ENCODE measurements around the gene TINAG. TPM values are rescaled to one million over a fixed set of nuclear protein-coding genes. Genes with fewer than 3 reads are reported as not detected.

Gene TINAG
- total RNA-seq (2014; rRNA removed; shearing (Covaris generic)): not detected in 2 replicates
- total RNA-seq (2022): not detected in 2 replicates
- not detected for Bru-seq, nascent RNA
- not detected for BruChase-seq, experiment 1, labeled RNA remaining after a 6-hour chase
- not detected for BruChase-seq, experiment 2, labeled RNA remaining after a 2-hour chase
- long read RNA-seq: 0 reads

GRCh38 chr6:54308289-54308985, at the start of gene TINAG:
TINAG (plus strand) TSS chr6:54308441; CDS start chr6:54308551, 110 bp downstream.
- no peaks in the 10 kb centered on the region for H3K79me2 ChIP-seq (ENCODE audit: insufficient read depth, low read depth, low read length)
- no peak within 1 kb of the TSS for H3K27ac ChIP-seq (ENCODE audit: low read depth, low read length, poor library complexity, severe bottlenecking)
- no peak within 1 kb of the TSS for H2AFZ ChIP-seq (ENCODE audit: low read length)
- BruUV-seq (replicated peaks): no TSS peak
- H3K4me2 ChIP-seq (ENCODE audit: low read length): no peak within 1 kb of the TSS
- no peak for DNase-seq (ENCODE audit: low spot score)
- no peaks in the 10 kb centered on the region for H3K9me2 ChIP-seq (ENCODE audit: insufficient read depth, low read length)
- H3K9me3 ChIP-seq (ENCODE audit: low read length): no peaks in the 10 kb centered on the region
- intact Hi-C loops (cut with micrococcal nuclease; ENCODE audit: unreplicated experiment): no loop called here
- no peaks in the 10 kb centered on the region for H3K36me3 ChIP-seq (ENCODE audit: insufficient read depth, low read length)
- POLR2A ChIA-PET: no interaction called here
- CTCF ChIA-PET (ENCODE audit: unreplicated experiment): no interaction called here
- no peak within 1 kb of the TSS for H3K4me3 ChIP-seq (ENCODE audit: low read depth, low read length, poor library complexity, severe bottlenecking)
- no peak for TF ChIP-seq CTCF (conservative IDR thresholded peaks at IDR 0.05; ENCODE audit: low read length)
- TF ChIP-seq EZH2phosphoT487 (IDR thresholded peaks at IDR 0.05; ENCODE audit: borderline replicate concordance, low read depth, low read length): no peak
- H4K20me1 ChIP-seq (ENCODE audit: insufficient read depth, low read length): no peaks in the 10 kb centered on the region
- H3K4me1 ChIP-seq (ENCODE audit: insufficient read depth, low read length, poor library complexity, severe bottlenecking): no peaks in the 10 kb centered on the region

- H3K36me3 ChIP-seq (ENCODE audit: insufficient read depth, low read length): no peaks in the 10 kb centered on the region
- CTCF ChIA-PET (ENCODE audit: unreplicated experiment): no interaction called here
- no peak overlapping the region for H3K27ac ChIP-seq (ENCODE audit: low read depth, low read length, poor library complexity, severe bottlenecking)
- H3K4me1 ChIP-seq (ENCODE audit: insufficient read depth, low read length, poor library complexity, severe bottlenecking): no peaks in the 10 kb centered on the region
- no peak overlapping the region for H3K4me3 ChIP-seq (ENCODE audit: low read depth, low read length, poor library complexity, severe bottlenecking)
- H4K20me1 ChIP-seq (ENCODE audit: insufficient read depth, low read length): no peaks in the 10 kb centered on the region
- TF ChIP-seq EZH2phosphoT487 (IDR thresholded peaks at IDR 0.05; ENCODE audit: borderline replicate concordance, low read depth, low read length) (no peak), CTCF (conservative IDR thresholded peaks at IDR 0.05; ENCODE audit: low read length) (no peak)
- POLR2A ChIA-PET: no interaction called here
- DNase-seq (ENCODE audit: low spot score): no peak
- intact Hi-C loops (cut with micrococcal nuclease; ENCODE audit: unreplicated experiment): no loop called here
- no peak overlapping the region for H3K4me2 ChIP-seq (ENCODE audit: low read length)
- H3K9me2 ChIP-seq (ENCODE audit: insufficient read depth, low read length): no peaks in the 10 kb centered on the region
- H3K9me3 ChIP-seq (ENCODE audit: low read length): no peaks in the 10 kb centered on the region
- H3K79me2 ChIP-seq (ENCODE audit: insufficient read depth, low read depth, low read length): no peaks in the 10 kb centered on the region
- H2AFZ ChIP-seq (ENCODE audit: low read length): no peak overlapping the region
- no TSS peak for BruUV-seq (replicated peaks)
Measured at GRCh38 chr6:54260025-54260424, 48.2 kb upstream of the TINAG start.

GRCh38 chr6:54262499-54262898, 45.7 kb upstream of the TINAG start:
- intact Hi-C loops (cut with micrococcal nuclease; ENCODE audit: unreplicated experiment): no loop called here
- Histone ChIP-seq H3K79me2 (ENCODE audit: insufficient read depth, low read depth, low read length) (no peaks in the 10 kb centered on the region), H2AFZ (ENCODE audit: low read length) (no peak overlapping the region), H3K27ac (ENCODE audit: low read depth, low read length, poor library complexity, severe bottlenecking) (no peak overlapping the region), H3K9me3 (ENCODE audit: low read length) (no peaks in the 10 kb centered on the region), H3K36me3 (ENCODE audit: insufficient read depth, low read length) (no peaks in the 10 kb centered on the region), H3K4me2 (ENCODE audit: low read length) (no peak overlapping the region), H3K9me2 (ENCODE audit: insufficient read depth, low read length) (no peaks in the 10 kb centered on the region), H3K4me1 (ENCODE audit: insufficient read depth, low read length, poor library complexity, severe bottlenecking) (no peaks in the 10 kb centered on the region), H3K4me3 (ENCODE audit: low read depth, low read length, poor library complexity, severe bottlenecking) (no peak overlapping the region), H4K20me1 (ENCODE audit: insufficient read depth, low read length) (no peaks in the 10 kb centered on the region)
- POLR2A ChIA-PET: no interaction called here
- no peak for TF ChIP-seq CTCF (conservative IDR thresholded peaks at IDR 0.05; ENCODE audit: low read length)
- no peak for TF ChIP-seq EZH2phosphoT487 (IDR thresholded peaks at IDR 0.05; ENCODE audit: borderline replicate concordance, low read depth, low read length)
- DNase-seq (ENCODE audit: low spot score): no peak
- CTCF ChIA-PET (ENCODE audit: unreplicated experiment): no interaction called here
- no TSS peak for BruUV-seq (replicated peaks)

Data from OCI-LY7 (cell line).